ENCODE measurements around the gene ISL2. TPM values are rescaled to one million over a fixed set of nuclear protein-coding genes. Genes with fewer than 3 reads are reported as not detected.

Gene ISL2
- polyA plus RNA-seq, 2 of the 4 experiments (the other 2 are of a cell fraction) = 2.6 to 3.2 TPM

DNA sequence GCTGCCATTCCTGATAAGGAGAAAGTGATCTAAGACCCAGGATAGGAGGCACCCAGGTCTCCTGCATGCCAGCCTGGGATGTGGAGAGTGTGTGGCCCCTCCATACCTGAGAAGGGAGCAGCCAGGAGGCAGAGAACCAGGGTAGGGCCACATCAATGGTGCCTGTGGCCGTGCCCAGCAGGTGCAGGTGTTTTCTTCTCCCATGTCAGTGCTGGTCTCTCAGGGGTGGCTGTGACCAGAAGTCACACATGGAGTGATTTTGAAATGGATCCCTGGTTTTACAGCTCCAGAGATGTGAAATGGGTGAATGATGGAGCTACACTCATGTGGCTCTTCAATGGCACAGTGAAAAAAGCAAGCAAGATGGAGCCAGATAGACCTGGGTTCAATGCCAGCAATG, 3.3 kb upstream of the ISL2 start:
- DNase-seq (ENCODE audit: low read depth in 1 of 2, low spot score in 1 of 2) (no peak), FAIRE-seq (no peak), ATAC-seq (no peak)
- no peak for TF ChIP-seq NPAS2 (CRISPR knock-in tag; IDR thresholded peaks at IDR 0.05; ENCODE audit: borderline replicate concordance)
- TF ChIP-seq HOXB5 (CRISPR knock-in tag; IDR thresholded peaks at IDR 0.05) = no peak
- no peak for TF ChIP-seq ZSCAN20 (CRISPR knock-in tag; IDR thresholded peaks at IDR 0.05)
- TF ChIP-seq GATA3 (IDR thresholded peaks at IDR 0.05; ENCODE audit: borderline replicate concordance) = no peak
- TF ChIP-seq HDAC2 (IDR thresholded peaks at IDR 0.05) = no peak
- peak overlapping the region; percentile 43 for H3K4me2 ChIP-seq
- ChIA-PET POLR2A (interaction anchor here (1.6 kb wide), 1 partner anchor 22 kb away, joined by 5 read pairs; the partner anchor contains the start of gene ETFA), CTCF (interaction anchor here (0.6 to 5.3 kb wide), 25 partner anchors 10 to 533 kb away, joined by 3 to 39 read pairs (median 4); partner anchors contain the start of gene ETFA)
- H3K4me1 ChIP-seq = peaks cover 48% of the 10 kb centered on the region
- 67% methylated on average over 1 of the region's 1 CpG for WGBS (ENCODE audit: missing lambda C conversion rate)
- no peak overlapping the region for H3K4me3 ChIP-seq
- H3K9me3 ChIP-seq = no peaks in the 10 kb centered on the region
- peak overlapping the region; percentile 24 to 76; a peak in 5 of 6 replicates for H3K27ac ChIP-seq

DNA sequence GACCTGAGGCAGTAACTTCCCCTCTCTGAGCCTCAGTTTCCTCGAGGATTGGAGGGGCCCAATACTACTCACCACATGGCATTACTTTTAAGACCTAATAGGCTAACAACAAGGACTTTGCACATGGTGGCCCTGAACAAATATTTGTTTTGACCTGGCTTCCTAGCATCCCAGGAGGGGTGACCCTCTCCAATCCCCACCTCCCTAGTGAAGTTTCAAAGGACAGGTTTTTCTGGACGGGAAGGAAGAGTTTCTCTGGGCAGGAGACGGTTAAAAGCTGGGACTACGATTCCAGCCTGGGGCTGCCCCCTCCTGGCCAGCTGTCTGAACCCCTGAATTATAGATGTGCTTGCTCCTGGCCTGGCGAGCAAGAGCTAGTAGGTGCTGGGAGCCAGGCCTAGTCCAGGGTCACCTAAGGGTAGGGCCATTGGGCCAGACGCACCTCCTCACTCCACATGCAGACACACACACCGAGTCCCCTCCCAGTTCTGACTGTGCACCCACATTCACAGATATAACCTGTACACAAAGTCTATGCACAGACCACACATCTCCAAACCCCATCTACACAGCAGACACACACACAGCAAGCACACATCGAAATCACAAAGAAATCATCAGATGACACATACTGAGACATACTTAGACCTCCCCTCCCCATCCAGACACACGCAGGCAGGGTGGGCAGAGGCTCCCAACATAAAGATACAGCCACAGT, 2.7 kb upstream of the ISL2 start:
- Histone ChIP-seq H3K4me3 (no peak overlapping the region), H3K9me3 (no peaks in the 10 kb centered on the region), H3K27ac (peak overlapping the region; percentile 24 to 76), H3K4me1 (peaks cover 45% of the 10 kb centered on the region), H3K4me2 (peak overlapping the region; percentile 43)
- 23% methylated on average over 9 of the region's 9 CpGs for WGBS (ENCODE audit: missing lambda C conversion rate)
- CTCF ChIA-PET = interaction anchor here (0.6 to 5.3 kb wide), 27 partner anchors 11 to 533 kb away, joined by 3 to 39 read pairs (median 4); partner anchors contain the start of gene ETFA
- POLR2A ChIA-PET = interaction anchor here (0.5 to 1.6 kb wide), 2 partner anchors 22 to 111 kb away, joined by 4 to 5 read pairs; partner anchors contain the start of gene ETFA
- DNase-seq (ENCODE audit: low read depth in 1 of 2, low spot score in 1 of 2) (peak; percentile 75 to 80), ATAC-seq (peak; percentile 30 to 50; a peak in 4 of 6 replicates), FAIRE-seq (no peak)
- TF ChIP-seq RAD21 (conservative IDR thresholded peaks at IDR 0.05 in 1 of 2, IDR thresholded peaks at IDR 0.05 in 1 of 2) (peak; percentile 82), FOSB (CRISPR knock-in tag; IDR thresholded peaks at IDR 0.05) (no peak), JUN (IDR thresholded peaks at IDR 0.05) (0 out of 5 replicates have a peak, but pooled peaks of 1 of the 2 experiments have one; percentile 13), ZC3H11A (IDR thresholded peaks at IDR 0.05) (no peak), SMC3 (IDR thresholded peaks at IDR 0.05) (peak; percentile 88)
- TF ChIP-seq, protein P1, sequence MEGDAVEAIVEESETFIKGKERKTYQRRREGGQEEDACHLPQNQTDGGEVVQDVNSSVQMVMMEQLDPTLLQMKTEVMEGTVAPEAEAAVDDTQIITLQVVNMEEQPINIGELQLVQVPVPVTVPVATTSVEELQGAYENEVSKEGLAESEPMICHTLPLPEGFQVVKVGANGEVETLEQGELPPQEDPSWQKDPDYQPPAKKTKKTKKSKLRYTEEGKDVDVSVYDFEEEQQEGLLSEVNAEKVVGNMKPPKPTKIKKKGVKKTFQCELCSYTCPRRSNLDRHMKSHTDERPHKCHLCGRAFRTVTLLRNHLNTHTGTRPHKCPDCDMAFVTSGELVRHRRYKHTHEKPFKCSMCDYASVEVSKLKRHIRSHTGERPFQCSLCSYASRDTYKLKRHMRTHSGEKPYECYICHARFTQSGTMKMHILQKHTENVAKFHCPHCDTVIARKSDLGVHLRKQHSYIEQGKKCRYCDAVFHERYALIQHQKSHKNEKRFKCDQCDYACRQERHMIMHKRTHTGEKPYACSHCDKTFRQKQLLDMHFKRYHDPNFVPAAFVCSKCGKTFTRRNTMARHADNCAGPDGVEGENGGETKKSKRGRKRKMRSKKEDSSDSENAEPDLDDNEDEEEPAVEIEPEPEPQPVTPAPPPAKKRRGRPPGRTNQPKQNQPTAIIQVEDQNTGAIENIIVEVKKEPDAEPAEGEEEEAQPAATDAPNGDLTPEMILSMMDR (IDR thresholded peaks at IDR 0.05) = peak; percentile 70

DNA sequence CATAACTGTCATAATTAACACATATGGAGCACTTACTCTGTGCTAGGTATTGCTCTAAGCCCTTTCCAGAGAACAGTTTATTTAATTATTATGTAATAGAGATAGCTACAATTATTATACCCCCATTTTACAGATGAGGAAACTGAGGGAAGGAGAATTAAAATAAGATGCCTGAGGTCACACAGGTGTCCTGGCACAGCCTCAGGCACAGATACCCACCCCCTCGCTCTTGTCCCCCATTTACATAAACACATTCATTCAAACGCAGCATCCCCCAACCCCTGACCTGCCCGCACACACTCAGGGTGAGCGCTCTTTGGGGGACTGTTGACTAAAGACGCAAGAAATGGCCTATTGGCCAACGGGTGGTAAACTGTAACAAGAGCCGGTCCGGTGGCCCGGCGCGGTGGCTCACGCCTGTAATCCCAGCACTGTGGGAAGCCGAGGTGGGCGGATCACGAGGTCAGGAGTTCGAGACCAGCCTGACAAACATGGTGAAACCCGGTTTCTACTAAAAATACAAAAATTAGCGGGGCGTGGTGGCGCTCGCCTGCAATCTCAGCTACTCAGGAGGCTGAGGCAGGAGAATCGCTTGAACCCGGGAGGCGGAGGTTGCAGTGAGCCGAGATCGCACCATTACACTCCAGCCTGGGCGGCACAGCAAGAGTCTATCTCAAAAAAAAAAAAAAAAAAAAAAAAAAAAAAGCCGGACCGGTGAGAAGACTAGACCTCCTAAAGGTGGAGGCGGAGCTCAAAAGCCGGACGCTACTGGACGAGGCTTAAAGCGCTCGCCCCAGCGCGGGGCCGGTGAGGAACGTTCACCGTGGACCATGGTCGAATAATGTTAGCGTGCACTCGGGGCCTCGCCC, 1.9 kb upstream of the ISL2 start:
- DNase-seq (ENCODE audit: low read depth in 1 of 2, low spot score in 1 of 2) = no peak

More for the DNA sequence above, 1.9 kb upstream of the ISL2 start:
- peak overlapping the region; percentile 94 to 97 for H3K27ac ChIP-seq
- POLR2A ChIA-PET = interaction anchor here (0.5 to 2.0 kb wide), 4 partner anchors 23 to 491 kb away, joined by 4 to 61 read pairs (median 4); partner anchors contain the start of genes ETFA and UBE2Q2
- H3K4me1 ChIP-seq = peaks cover 37% of the 10 kb centered on the region
- 94% methylated on average over 44 of the region's 44 CpGs for WGBS (ENCODE audit: missing lambda C conversion rate)
- H3K4me3 ChIP-seq = no peak overlapping the region
- H3K9me3 ChIP-seq = no peaks in the 10 kb centered on the region
- peak overlapping the region; percentile 87 for H3K4me2 ChIP-seq
- ATAC-seq (no peak), FAIRE-seq (no peak)
- TF ChIP-seq KDM1A (IDR thresholded peaks at IDR 0.05; ENCODE audit: low read depth) = 0 out of 2 replicates have a peak, but pooled peaks have one; percentile 14
- no peak for TF ChIP-seq NR3C1 (IDR thresholded peaks at IDR 0.05)
- 0 out of 2 replicates have a peak, but pooled peaks have one; percentile 55 for TF ChIP-seq CHD4 (IDR thresholded peaks at IDR 0.05; ENCODE audit: borderline replicate concordance)
- CTCF ChIA-PET = interaction anchor here (0.6 to 5.3 kb wide), 27 partner anchors 10 to 532 kb away, joined by 3 to 39 read pairs (median 4); partner anchors contain the start of gene ETFA
